HEK293 (cell line): ENCODE data around the gene AP3S2.

Source experiments
- CTCF ChIA-PET: fragments of 350-600 bp; formaldehyde crosslinking; extraction: SDS; loops from one replicate; lab custom pipeline; 2021; ENCODE audit warnings: antibody characterized with exemption; lab: Yijun Ruan, JAX
- POLR2A ChIA-PET: fragments of 300-600 bp; formaldehyde crosslinking; extraction: SDS; loops from one replicate; lab custom pipeline; 2020; ENCODE audit warnings: antibody characterized with exemption, inconsistent platforms; lab: Yijun Ruan, JAX
- H3K27ac ChIP-seq: fragments of 200-500 bp; sonication (Bioruptor generic); 2 replicates; pipeline ENCODE4 v1.5.1; 2014; ENCODE audit warnings: low read depth, low read length, control low read depth, inconsistent platforms; ENCODE audit errors: extremely low read depth
- H3K36me3 ChIP-seq, 2 experiments: fragments of 200-500 bp in 1 of 2; sonication (Bioruptor generic) in 1 of 2; 1 replicate in 1 of 2; 2 replicates in 1 of 2; pipeline ENCODE4 v1.5.1; 2014 to 2017; ENCODE audit warnings: inconsistent platforms in 2 of 2, low read length in 2 of 2; ENCODE audit not compliant: control insufficient read depth in 2 of 2, insufficient read depth in 1 of 2
- H3K4me1 ChIP-seq: fragments of 200-500 bp; sonication (Bioruptor generic); 2 replicates; pipeline ENCODE4 v1.5.1; 2014; ENCODE audit warnings: mild to moderate bottlenecking, low read length, inconsistent platforms; ENCODE audit not compliant: control insufficient read depth, insufficient read depth
- H3K4me3 ChIP-seq: 2 replicates; pipeline ENCODE4 v1.5.1; 2011; ENCODE audit warnings: low read depth, mild to moderate bottlenecking, control low read depth, low read length, moderate library complexity
- H3K9me3 ChIP-seq: fragments of 200-500 bp; sonication (Bioruptor generic); 2 replicates; pipeline ENCODE4 v1.5.1; 2014; ENCODE audit warnings: low read depth, low read length, inconsistent platforms; ENCODE audit not compliant: control insufficient read depth, insufficient read depth
- HOXA7 ChIP-seq: sonication (generic); formaldehyde crosslinking; IDR thresholded peaks from 2 replicates; pipeline ENCODE4 v1.8.1; 2022; ENCODE audit warnings: missing genetic modification reagents, borderline replicate concordance
- KLF9 ChIP-seq: fragments of 450-650 bp; formaldehyde crosslinking; IDR thresholded peaks from 2 replicates; pipeline ENCODE4 v1.5.1; 2016; ENCODE audit warnings: missing biosample characterization, missing genetic modification characterization, low read depth
- PRDM1 ChIP-seq: fragments of 450-650 bp; formaldehyde crosslinking; IDR thresholded peaks from 2 replicates; pipeline ENCODE4; 2016; ENCODE audit warnings: missing biosample characterization, missing genetic modification characterization
- ZBTB48 ChIP-seq: fragments of 450-650 bp; formaldehyde crosslinking; IDR thresholded peaks from 2 replicates; pipeline ENCODE4 v1.5.1; 2016; ENCODE audit warnings: missing biosample characterization, missing genetic modification characterization
- ZFP37 ChIP-seq: fragments of 450-650 bp; formaldehyde crosslinking; IDR thresholded peaks from 2 replicates; pipeline ENCODE4 v1.5.1; 2016; ENCODE audit warnings: missing biosample characterization, missing genetic modification characterization
- ZFP41 ChIP-seq: fragments of 450-650 bp; formaldehyde crosslinking; IDR thresholded peaks from 2 replicates; pipeline ENCODE4 v1.5.1; 2016; ENCODE audit warnings: missing biosample characterization, missing genetic modification characterization, borderline replicate concordance
- ZNF121 ChIP-seq: fragments of 450-650 bp; formaldehyde crosslinking; IDR thresholded peaks from 2 replicates; pipeline ENCODE4 v1.5.1; 2016; ENCODE audit warnings: missing biosample characterization, missing genetic modification characterization
- ZNF239 ChIP-seq: fragments of 450-650 bp; formaldehyde crosslinking; IDR thresholded peaks from 2 replicates; pipeline ENCODE4 v1.5.1; 2016; ENCODE audit warnings: missing biosample characterization, missing genetic modification characterization
- ZNF341 ChIP-seq: fragments of 450-650 bp; formaldehyde crosslinking; IDR thresholded peaks from 2 replicates; pipeline ENCODE4; 2016; ENCODE audit warnings: low read depth, missing biosample characterization, missing genetic modification characterization
- ZNF521 ChIP-seq: fragments of 450-650 bp; formaldehyde crosslinking; IDR thresholded peaks from 2 replicates; pipeline ENCODE4 v1.5.1; 2017; ENCODE audit warnings: missing biosample characterization, mild to moderate bottlenecking, missing genetic modification characterization
- ZNF623 ChIP-seq: fragments of 450-650 bp; formaldehyde crosslinking; IDR thresholded peaks from 2 replicates; pipeline ENCODE4 v1.5.1; 2016; ENCODE audit warnings: missing biosample characterization, missing genetic modification characterization
- ZNF768 ChIP-seq: fragments of 450-650 bp; formaldehyde crosslinking; IDR thresholded peaks from 2 replicates; pipeline ENCODE4 v1.5.1; 2018; ENCODE audit warnings: missing biosample characterization, mild to moderate bottlenecking, missing genetic modification characterization
- ZNF792 ChIP-seq: fragments of 450-650 bp; formaldehyde crosslinking; IDR thresholded peaks from 2 replicates; pipeline ENCODE4 v1.5.1; 2016; ENCODE audit warnings: missing biosample characterization, missing genetic modification characterization
- ZNF830 ChIP-seq: fragments of 450-650 bp; IDR thresholded peaks from 2 replicates; pipeline ENCODE4 v1.5.0; 2018; ENCODE audit warnings: missing biosample characterization, missing genetic modification characterization, low read depth, mild to moderate bottlenecking, moderate library complexity
- ZNF837 ChIP-seq: fragments of 450-650 bp; formaldehyde crosslinking; IDR thresholded peaks from 2 replicates; pipeline ENCODE4 v1.5.1; 2016; ENCODE audit warnings: missing biosample characterization, missing genetic modification characterization
- ZSCAN30 ChIP-seq: fragments of 450-650 bp; IDR thresholded peaks from 2 replicates; pipeline ENCODE4 v1.5.1; 2018; ENCODE audit warnings: missing biosample characterization, mild to moderate bottlenecking, missing genetic modification characterization, moderate library complexity
- TF ChIP-seq, protein P1 (sequence below): fragments of 450-650 bp; formaldehyde crosslinking; IDR thresholded peaks from 2 replicates; pipeline ENCODE4 v1.5.1; 2016; ENCODE audit warnings: missing biosample characterization, missing genetic modification characterization
- TF ChIP-seq, protein P2 (sequence below): fragments of 450-650 bp; formaldehyde crosslinking; IDR thresholded peaks from 2 replicates; pipeline ENCODE4 v1.5.1; 2017; ENCODE audit warnings: missing biosample characterization, mild to moderate bottlenecking, missing genetic modification characterization, moderate library complexity
- TF ChIP-seq, protein P3 (sequence below): fragments of 450-650 bp; formaldehyde crosslinking; IDR thresholded peaks from 2 replicates; pipeline ENCODE4 v1.5.1; 2016; ENCODE audit warnings: missing biosample characterization, missing genetic modification characterization
- TF ChIP-seq, protein P4 (sequence below): fragments of 450-650 bp; formaldehyde crosslinking; IDR thresholded peaks from 2 replicates; pipeline ENCODE4 v1.5.1; 2016; ENCODE audit warnings: missing biosample characterization, missing genetic modification characterization, low read depth

The AP3S2 gene

DNA sequence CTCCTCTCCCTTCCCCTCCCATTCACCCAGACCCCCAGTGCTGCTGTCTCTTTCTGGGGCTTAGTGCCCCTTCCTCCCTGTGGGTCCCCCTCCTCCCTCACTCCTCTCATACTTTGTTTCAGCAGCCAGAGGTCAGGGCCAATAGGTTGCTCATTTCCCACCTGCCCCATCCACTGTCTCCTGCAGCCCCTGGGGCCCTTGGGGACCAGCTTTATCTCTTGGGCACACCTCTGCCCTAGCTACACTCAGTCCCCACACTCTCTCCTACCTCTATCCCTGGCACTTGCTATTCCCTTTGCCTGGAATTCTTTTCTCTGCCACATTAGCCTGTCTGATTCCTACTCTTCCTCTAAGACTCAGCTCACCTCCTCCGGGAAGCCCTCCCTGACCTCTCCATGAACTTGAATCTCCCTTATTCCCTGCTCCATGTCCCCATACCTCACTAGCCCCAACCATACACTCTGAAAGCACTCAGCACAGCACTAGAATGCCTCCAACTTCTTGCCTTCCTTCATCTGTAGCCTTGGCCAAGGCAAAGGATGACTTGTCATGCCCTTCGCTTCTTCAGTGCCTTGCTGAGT is 93.8 kb downstream of the AP3S2 start:
- TF ChIP-seq ZNF830 (tag by site-specific recombination) (no peak), ZNF341 (0 out of 2 replicates have a peak, but pooled peaks have one; percentile 1), ZNF521 (no peak), ZNF792 (tag by site-specific recombination) (no peak), HOXA7 (CRISPR knock-in tag) (no peak), ZNF239 (tag by site-specific recombination) (0 out of 2 replicates have a peak, but pooled peaks have one; percentile 69)
- TF ChIP-seq, protein P1, sequence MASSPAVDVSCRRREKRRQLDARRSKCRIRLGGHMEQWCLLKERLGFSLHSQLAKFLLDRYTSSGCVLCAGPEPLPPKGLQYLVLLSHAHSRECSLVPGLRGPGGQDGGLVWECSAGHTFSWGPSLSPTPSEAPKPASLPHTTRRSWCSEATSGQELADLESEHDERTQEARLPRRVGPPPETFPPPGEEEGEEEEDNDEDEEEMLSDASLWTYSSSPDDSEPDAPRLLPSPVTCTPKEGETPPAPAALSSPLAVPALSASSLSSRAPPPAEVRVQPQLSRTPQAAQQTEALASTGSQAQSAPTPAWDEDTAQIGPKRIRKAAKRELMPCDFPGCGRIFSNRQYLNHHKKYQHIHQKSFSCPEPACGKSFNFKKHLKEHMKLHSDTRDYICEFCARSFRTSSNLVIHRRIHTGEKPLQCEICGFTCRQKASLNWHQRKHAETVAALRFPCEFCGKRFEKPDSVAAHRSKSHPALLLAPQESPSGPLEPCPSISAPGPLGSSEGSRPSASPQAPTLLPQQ (tag by site-specific recombination), result no peak
- H3K4me1 ChIP-seq, result peaks cover 4% of the 10 kb centered on the region
- ChIA-PET CTCF (interaction anchor here (0.7 kb wide), 2 partner anchors 60 to 318 kb away, joined by 3 read pairs; no protein-coding TSS in a partner anchor), POLR2A (no interaction called here)
- no peaks in the 10 kb centered on the region for H3K36me3 ChIP-seq
- no peak overlapping the region for H3K27ac ChIP-seq
- H3K4me3 ChIP-seq, result no peak overlapping the region
- no peaks in the 10 kb centered on the region for H3K9me3 ChIP-seq

DNA sequence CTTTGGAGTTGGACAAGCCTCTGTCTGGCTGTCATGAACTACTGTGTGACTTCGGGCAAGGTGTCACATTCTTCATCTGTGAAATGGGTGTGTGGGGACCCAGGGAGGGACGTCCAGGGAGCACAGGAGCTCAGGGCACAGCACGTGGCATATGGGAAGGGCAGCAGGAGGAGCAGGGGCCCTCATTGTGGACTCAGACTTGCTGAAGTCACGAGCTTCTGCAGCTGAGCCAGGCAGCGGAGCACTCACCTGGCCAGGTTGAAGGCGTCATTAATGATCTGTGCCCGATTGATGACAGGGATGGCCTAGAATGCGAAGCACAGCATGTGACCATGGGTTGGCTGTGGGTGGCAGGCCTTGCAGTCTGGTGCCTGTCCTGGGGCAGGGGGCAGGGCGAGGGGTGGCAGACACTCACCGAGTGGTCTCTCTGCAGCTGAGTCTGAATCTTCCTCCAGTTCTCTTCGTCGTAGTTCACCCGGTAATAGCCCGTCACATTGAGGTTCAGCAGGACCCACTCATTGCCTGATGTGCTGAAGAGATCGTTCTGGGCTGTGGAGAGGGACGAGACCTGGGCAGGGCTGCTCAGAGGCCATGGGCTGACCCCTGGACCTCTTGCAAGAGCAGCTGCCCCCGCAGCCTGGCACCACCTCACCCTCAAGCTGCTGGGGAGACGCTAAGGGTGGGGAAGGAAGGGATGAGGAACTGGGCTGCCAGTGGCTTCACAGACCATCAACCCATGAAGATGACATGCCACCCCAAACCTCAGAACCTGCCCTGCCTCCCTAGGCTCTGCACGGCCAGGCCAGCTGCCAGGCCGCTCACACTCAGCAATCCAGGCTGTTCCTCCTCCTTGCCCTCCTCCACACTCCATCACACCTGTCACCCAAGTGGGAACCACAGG is 94.5 kb downstream of the AP3S2 start:
- Histone ChIP-seq H3K9me3 (no peaks in the 10 kb centered on the region), H3K27ac (no peak overlapping the region), H3K4me1 (peaks cover 10% of the 10 kb centered on the region), H3K36me3 (no peaks in the 10 kb centered on the region), H3K4me3 (no peak overlapping the region)
- POLR2A ChIA-PET, result no interaction called here
- 0 out of 2 replicates have a peak, but pooled peaks have one; percentile 16 for TF ChIP-seq ZNF121 (tag by site-specific recombination)
- TF ChIP-seq ZNF623 (tag by site-specific recombination), result no peak
- TF ChIP-seq ZNF341, result peak; percentile 11; the same call in 1 of the 2 replicates
- TF ChIP-seq, protein P2, sequence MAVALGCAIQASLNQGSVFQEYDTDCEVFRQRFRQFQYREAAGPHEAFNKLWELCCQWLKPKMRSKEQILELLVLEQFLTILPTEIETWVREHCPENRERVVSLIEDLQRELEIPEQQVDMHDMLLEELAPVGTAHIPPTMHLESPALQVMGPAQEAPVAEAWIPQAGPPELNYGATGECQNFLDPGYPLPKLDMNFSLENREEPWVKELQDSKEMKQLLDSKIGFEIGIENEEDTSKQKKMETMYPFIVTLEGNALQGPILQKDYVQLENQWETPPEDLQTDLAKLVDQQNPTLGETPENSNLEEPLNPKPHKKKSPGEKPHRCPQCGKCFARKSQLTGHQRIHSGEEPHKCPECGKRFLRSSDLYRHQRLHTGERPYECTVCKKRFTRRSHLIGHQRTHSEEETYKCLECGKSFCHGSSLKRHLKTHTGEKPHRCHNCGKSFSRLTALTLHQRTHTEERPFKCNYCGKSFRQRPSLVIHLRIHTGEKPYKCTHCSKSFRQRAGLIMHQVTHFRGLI (tag by site-specific recombination), result no peak
- CTCF ChIA-PET, result interaction anchor here (0.7 kb wide), 2 partner anchors 59 to 318 kb away, joined by 3 read pairs; no protein-coding TSS in a partner anchor

DNA sequence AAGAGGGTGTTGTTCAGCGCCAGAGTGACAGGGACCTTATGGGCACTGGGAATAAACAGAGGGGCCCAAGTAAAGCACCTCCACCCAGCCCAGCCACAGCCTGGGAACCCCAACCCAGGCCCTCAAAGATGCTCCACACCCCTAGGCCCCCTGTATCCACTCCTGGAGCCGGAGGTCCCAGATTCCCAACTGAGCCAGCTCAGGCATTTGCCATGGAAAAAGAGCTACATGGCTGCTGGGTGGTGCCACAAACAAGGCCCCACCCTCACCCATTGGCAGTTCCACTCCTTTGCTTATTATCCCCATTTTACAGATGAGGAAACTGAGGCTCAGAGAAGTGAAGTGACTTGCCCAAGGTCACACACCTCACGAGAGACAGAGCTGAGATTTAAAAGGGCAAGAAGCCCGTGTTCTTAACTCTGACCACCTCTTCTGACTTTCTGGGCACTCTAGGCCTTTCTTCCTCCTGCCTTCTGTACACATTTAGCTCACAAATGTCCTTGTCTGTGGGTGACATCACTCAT is 96.1 kb downstream of the AP3S2 start:
- Histone ChIP-seq H3K4me3 (no peak overlapping the region), H3K36me3 (no peaks in the 10 kb centered on the region), H3K4me1 (peaks cover 10% of the 10 kb centered on the region), H3K27ac (no peak overlapping the region), H3K9me3 (no peaks in the 10 kb centered on the region)
- ChIA-PET POLR2A (interaction anchor here (1.2 kb wide), 1 partner anchor 14 kb away, joined by 3 read pairs; no protein-coding TSS in a partner anchor), CTCF (interaction anchor here (0.8 to 1.3 kb wide), 3 partner anchors 37 to 77 kb away, joined by 3 to 8 read pairs (median 4); no protein-coding TSS in a partner anchor)
- TF ChIP-seq, protein P3, sequence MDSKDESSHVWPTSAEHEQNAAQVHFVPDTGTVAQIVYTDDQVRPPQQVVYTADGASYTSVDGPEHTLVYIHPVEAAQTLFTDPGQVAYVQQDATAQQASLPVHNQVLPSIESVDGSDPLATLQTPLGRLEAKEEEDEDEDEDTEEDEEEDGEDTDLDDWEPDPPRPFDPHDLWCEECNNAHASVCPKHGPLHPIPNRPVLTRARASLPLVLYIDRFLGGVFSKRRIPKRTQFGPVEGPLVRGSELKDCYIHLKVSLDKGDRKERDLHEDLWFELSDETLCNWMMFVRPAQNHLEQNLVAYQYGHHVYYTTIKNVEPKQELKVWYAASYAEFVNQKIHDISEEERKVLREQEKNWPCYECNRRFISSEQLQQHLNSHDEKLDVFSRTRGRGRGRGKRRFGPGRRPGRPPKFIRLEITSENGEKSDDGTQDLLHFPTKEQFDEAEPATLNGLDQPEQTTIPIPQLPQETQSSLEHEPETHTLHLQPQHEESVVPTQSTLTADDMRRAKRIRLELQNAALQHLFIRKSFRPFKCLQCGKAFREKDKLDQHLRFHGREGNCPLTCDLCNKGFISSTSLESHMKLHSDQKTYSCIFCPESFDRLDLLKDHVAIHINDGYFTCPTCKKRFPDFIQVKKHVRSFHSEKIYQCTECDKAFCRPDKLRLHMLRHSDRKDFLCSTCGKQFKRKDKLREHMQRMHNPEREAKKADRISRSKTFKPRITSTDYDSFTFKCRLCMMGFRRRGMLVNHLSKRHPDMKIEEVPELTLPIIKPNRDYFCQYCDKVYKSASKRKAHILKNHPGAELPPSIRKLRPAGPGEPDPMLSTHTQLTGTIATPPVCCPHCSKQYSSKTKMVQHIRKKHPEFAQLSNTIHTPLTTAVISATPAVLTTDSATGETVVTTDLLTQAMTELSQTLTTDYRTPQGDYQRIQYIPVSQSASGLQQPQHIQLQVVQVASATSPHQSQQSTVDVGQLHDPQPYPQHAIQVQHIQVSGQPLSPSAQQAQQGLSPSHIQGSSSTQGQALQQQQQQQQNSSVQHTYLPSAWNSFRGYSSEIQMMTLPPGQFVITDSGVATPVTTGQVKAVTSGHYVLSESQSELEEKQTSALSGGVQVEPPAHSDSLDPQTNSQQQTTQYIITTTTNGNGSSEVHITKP (tag by site-specific recombination), result no peak
- TF ChIP-seq ZNF239 (tag by site-specific recombination), result no peak
- TF ChIP-seq, protein P4, sequence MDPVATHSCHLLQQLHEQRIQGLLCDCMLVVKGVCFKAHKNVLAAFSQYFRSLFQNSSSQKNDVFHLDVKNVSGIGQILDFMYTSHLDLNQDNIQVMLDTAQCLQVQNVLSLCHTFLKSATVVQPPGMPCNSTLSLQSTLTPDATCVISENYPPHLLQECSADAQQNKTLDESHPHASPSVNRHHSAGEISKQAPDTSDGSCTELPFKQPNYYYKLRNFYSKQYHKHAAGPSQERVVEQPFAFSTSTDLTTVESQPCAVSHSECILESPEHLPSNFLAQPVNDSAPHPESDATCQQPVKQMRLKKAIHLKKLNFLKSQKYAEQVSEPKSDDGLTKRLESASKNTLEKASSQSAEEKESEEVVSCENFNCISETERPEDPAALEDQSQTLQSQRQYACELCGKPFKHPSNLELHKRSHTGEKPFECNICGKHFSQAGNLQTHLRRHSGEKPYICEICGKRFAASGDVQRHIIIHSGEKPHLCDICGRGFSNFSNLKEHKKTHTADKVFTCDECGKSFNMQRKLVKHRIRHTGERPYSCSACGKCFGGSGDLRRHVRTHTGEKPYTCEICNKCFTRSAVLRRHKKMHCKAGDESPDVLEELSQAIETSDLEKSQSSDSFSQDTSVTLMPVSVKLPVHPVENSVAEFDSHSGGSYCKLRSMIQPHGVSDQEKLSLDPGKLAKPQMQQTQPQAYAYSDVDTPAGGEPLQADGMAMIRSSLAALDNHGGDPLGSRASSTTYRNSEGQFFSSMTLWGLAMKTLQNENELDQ (tag by site-specific recombination), result no peak
- no peak for TF ChIP-seq ZSCAN30 (tag by site-specific recombination)
- no peak for TF ChIP-seq ZNF837 (tag by site-specific recombination)
- TF ChIP-seq ZBTB48 (tag by site-specific recombination), result no peak
- no peak for TF ChIP-seq KLF9 (tag by site-specific recombination)
- TF ChIP-seq ZNF768 (tag by site-specific recombination), result no peak
- no peak for TF ChIP-seq ZFP41
- no peak for TF ChIP-seq ZFP37
- no peak for TF ChIP-seq PRDM1
